B cell (primary cell): Measurements from ENCODE around the gene MRPL34. TPM values are rescaled to one million over a fixed set of nuclear protein-coding genes. Genes with fewer than 3 reads are reported as not detected.

ENCODE experiments used
- ATAC-seq: fragments of 200-7000 bp; cut with Tn5 transposase; one replicate; pipeline ENCODE4 v1.10.0; 2021; ENCODE audit warnings: low read depth, mild to moderate bottlenecking, moderate number of reproducible peaks, moderate library complexity
- CTCF ChIA-PET: fragments of 350-600 bp; sonication (Branson Sonifier 250); formaldehyde crosslinking; loops from one replicate; lab custom pipeline; 2021; ENCODE audit warnings: antibody characterized with exemption, inconsistent platforms; lab: Charles Lee
- POLR2A ChIA-PET: fragments of 350-600 bp; sonication (Branson Sonifier 250); formaldehyde crosslinking; loops from one replicate; lab custom pipeline; 2021; ENCODE audit warnings: antibody characterized with exemption; lab: Charles Lee
- DNase-seq: peaks from one replicate; pipeline ENCODE4 v3.0.0; 2013
- H2AFZ ChIP-seq: 2 replicates; pipeline ENCODE4 v1.6.1; 2012; ENCODE audit warnings: mild to moderate bottlenecking, low read depth, low read length; ENCODE audit not compliant: insufficient read depth, poor library complexity, severe bottlenecking
- H3K27ac ChIP-seq, 2 donors: 1 replicate in 1 of 2; 2 replicates in 1 of 2; pipeline ENCODE4 v1.5.1; 2012 to 2013; ENCODE audit warnings: low read length in 2 of 2, mild to moderate bottlenecking in 2 of 2, moderate library complexity in 1 of 2
- H3K27me3 ChIP-seq, 4 experiments: fragments of 200-600 bp in 1 of 4; sonication (generic) in 1 of 4; replicated peaks in 1 of 4; 1 replicate in 2 of 4; 2 replicates in 2 of 4; pipeline versions ENCODE4 v1.6.1 to v1.7.0; 2013 to 2016; ENCODE audit warnings: low read length in 3 of 4, mild to moderate bottlenecking in 2 of 4, mixed read lengths in 1 of 4, moderate library complexity in 1 of 4; ENCODE audit not compliant: insufficient read depth in 4 of 4, control insufficient read depth in 3 of 4; ENCODE audit errors: control extremely low read depth in 1 of 4
- H3K36me3 ChIP-seq, 2 experiments: replicated peaks in 1 of 2; 1 replicate in 1 of 2; 2 replicates in 1 of 2; pipeline versions ENCODE4 v1.6.1 to v1.7.1; 2013; ENCODE audit warnings: low read length in 1 of 2; ENCODE audit not compliant: insufficient read depth in 2 of 2, control insufficient read depth in 1 of 2; ENCODE audit errors: control extremely low read depth in 1 of 2, extremely low read depth in 1 of 2
- H3K4me1 ChIP-seq, 2 donors: fragments of 200-600 bp in 1 of 2; sonication (generic) in 1 of 2; 1 replicate in 1 of 2; 2 replicates in 1 of 2; pipeline versions ENCODE4 v1.5.1 to v1.6.1; 2013 to 2017; ENCODE audit warnings: low read length in 2 of 2; ENCODE audit not compliant: control insufficient read depth in 2 of 2, insufficient read depth in 2 of 2
- H3K4me2 ChIP-seq: replicated peaks from 2 replicates; pipeline ENCODE3; 2012; ENCODE audit warnings: mild to moderate bottlenecking, low read depth, low read length; ENCODE audit not compliant: poor library complexity, severe bottlenecking
- H3K4me3 ChIP-seq, 5 experiments: fragments of 200-600 bp in 1 of 5; sonication (generic) in 1 of 5; 1 replicate in 3 of 5; 2 replicates in 2 of 5; pipeline versions ENCODE4 v1.5.1 to v1.7.0; 2011 to 2016; ENCODE audit warnings: low read length in 4 of 5, mild to moderate bottlenecking in 4 of 5, low read depth in 2 of 5, control low read depth in 1 of 5, moderate library complexity in 1 of 5; ENCODE audit not compliant: insufficient read depth in 1 of 5; ENCODE audit errors: control extremely low read depth in 1 of 5, extremely low read depth in 1 of 5
- H3K79me2 ChIP-seq: fragments of 200-600 bp; sonication (generic); one replicate; pipeline ENCODE4 v1.6.0; 2016; ENCODE audit warnings: low read length; ENCODE audit not compliant: control insufficient read depth, insufficient read depth
- H3K9ac ChIP-seq: fragments of 200-600 bp; sonication (generic); 2 replicates; pipeline ENCODE4 v1.6.1; 2017; ENCODE audit warnings: mild to moderate bottlenecking, low read length, moderate library complexity
- H3K9me3 ChIP-seq, 3 donors: one replicate each; pipeline versions ENCODE4 v1.6.1 to v1.7.1; 2013; ENCODE audit warnings: low read length in 2 of 3; ENCODE audit not compliant: control insufficient read depth in 2 of 3, insufficient read depth in 1 of 3; ENCODE audit errors: control extremely low read depth in 1 of 3
- H4K20me1 ChIP-seq: 2 replicates; pipeline ENCODE4 v1.6.0; 2012; ENCODE audit warnings: mild to moderate bottlenecking, low read length; ENCODE audit not compliant: insufficient read depth, control insufficient read depth, poor library complexity, severe bottlenecking
- H3K27ac Mint-ChIP-seq: one replicate; pipeline ENCODE4 v1.8.0; 2021; ENCODE audit warnings: mixed read lengths
- H3K27me3 Mint-ChIP-seq: one replicate; pipeline ENCODE4 v1.8.0; 2021; ENCODE audit warnings: mixed read lengths
- H3K4me1 Mint-ChIP-seq: one replicate; pipeline ENCODE4 v1.8.0; 2021; ENCODE audit warnings: mixed read lengths
- H3K4me3 Mint-ChIP-seq: one replicate; pipeline ENCODE4 v1.8.0; 2021; ENCODE audit warnings: mixed read lengths
- H3K9me3 Mint-ChIP-seq: one replicate; pipeline ENCODE4 v1.8.0; 2022; ENCODE audit warnings: mixed read lengths; ENCODE audit not compliant: insufficient read depth
- CTCF ChIP-seq: fragments of 200-600 bp; IDR thresholded peaks from one replicate; pipeline ENCODE4 v1.8.0; 2022; ENCODE audit warnings: antibody characterized with exemption, mild to moderate bottlenecking
- EZH2 ChIP-seq: IDR thresholded peaks from 2 replicates; pipeline ENCODE4 v1.6.1; 2012; ENCODE audit warnings: borderline replicate concordance, low read depth, mild to moderate bottlenecking, moderate library complexity, low read length; ENCODE audit not compliant: insufficient read depth, poor library complexity, severe bottlenecking
- WGBS: methylation state at CpG from one replicate; pipeline ENCODE4 v1.1.5; 2013; ENCODE audit warnings: missing lambda C conversion rate; ENCODE audit not compliant: insufficient coverage; 5-methylcytosine and 5-hydroxymethylcytosine counted together
- intact Hi-C: fragments of 100-400 bp; cut with micrococcal nuclease; formaldehyde crosslinking; loops from one replicate; pipeline ENCODE4 v1.10.0; 2022
- polyA plus RNA-seq: library from polyadenylated mRNA; depleted of rRNA; stranded (reverse); fragments of >200 nt; gene quantifications from 2 replicates; pipeline ENCODE4 v1.2.3, GENCODE V29; 2012
- total RNA-seq, 2 donors: library from RNA; stranded (reverse); fragments of 120-200 nt in 1 of 2; gene quantifications; 1 replicate in 1 of 2; 2 replicates in 1 of 2; pipeline versions ENCODE4 v1.2.3 to v1.2.4, GENCODE V29; 2013 to 2022

The MRPL34 gene
- total and polyA plus RNA-seq, 2 donors (not counting 1 experiment from before 2014, with no cell fraction given), result 16.5 to 45.7 TPM

GRCh38 chr19:17305216-17305516, 506 bp upstream of the MRPL34 start:
- Mint-ChIP-seq H3K4me3 (peak overlapping the region; percentile 91), H3K27me3 (no peaks in the 10 kb centered on the region), H3K4me1 (peaks cover 50% of the 10 kb centered on the region), H3K9me3 (no peaks in the 10 kb centered on the region), H3K27ac (peak overlapping the region; percentile 90)
- WGBS, result 5% methylated on average over 7 of the region's 7 CpGs
- intact Hi-C loops, result loop anchor here (1.0 to 10.0 kb wide), 9 partner anchors 13 to 718 kb away; partner anchors contain the start of genes BABAM1, HAUS8, MYO9B and OCEL1
- H4K20me1 ChIP-seq, result peaks cover 8% of the 10 kb centered on the region
- no peak for TF ChIP-seq EZH2
- no peak for TF ChIP-seq CTCF
- no peak for DNase-seq
- no peaks in the 10 kb centered on the region for H3K27me3 ChIP-seq
- no peak for ATAC-seq
- H3K4me1 ChIP-seq, result peaks cover 33 to 51% of the 10 kb centered on the region in 2 donors
- H3K27ac ChIP-seq, result peak overlapping the region; percentile 37 to 57
- H3K4me2 ChIP-seq, result peak overlapping the region; percentile 96
- H2AFZ ChIP-seq, result peak overlapping the region; percentile 83
- ChIA-PET CTCF (interaction anchor here (0.6 to 2.9 kb wide), 18 partner anchors 11 to 234 kb away, joined by 3 to 18 read pairs (median 4); partner anchors contain the start of genes ANKLE1, ANO8, BABAM1 and USE1), POLR2A (interaction anchor here (0.6 to 1.5 kb wide), 16 partner anchors 13 to 1356 kb away, joined by 3 to 12 read pairs (median 7); partner anchors contain the start of genes BABAM1 and USE1)
- no peaks in the 10 kb centered on the region for H3K36me3 ChIP-seq
- H3K9me3 ChIP-seq, result no peaks in the 10 kb centered on the region
- peaks cover 44% of the 10 kb centered on the region for H3K79me2 ChIP-seq
- no peak overlapping the region for H3K9ac ChIP-seq
- peak overlapping the region in 3 of 5 experiments; percentile 6 to 38 (median 20) for H3K4me3 ChIP-seq

- CTCF ChIA-PET, result interaction anchor here (0.7 to 1.1 kb wide), 4 partner anchors 26 to 859 kb away, joined by 3 to 4 read pairs (median 3); no protein-coding TSS in a partner anchor
Observed at GRCh38 chr19:17306285-17306714, 628 bp downstream of the MRPL34 start.

More at GRCh38 chr19:17306285-17306714, 628 bp downstream of the MRPL34 start:
- Histone ChIP-seq H2AFZ (peak overlapping the region; percentile 83), H3K27me3 (no peaks in the 10 kb centered on the region), H3K9ac (peak overlapping the region; percentile 72), H3K79me2 (peaks cover 55% of the 10 kb centered on the region), H3K27ac (peak overlapping the region; percentile 70 to 71), H3K36me3 (no peaks in the 10 kb centered on the region), H4K20me1 (peaks cover 18% of the 10 kb centered on the region), H3K4me1 (peaks cover 39 to 58% of the 10 kb centered on the region in 2 donors), H3K4me2 (peak overlapping the region; percentile 96), H3K9me3 (no peaks in the 10 kb centered on the region), H3K4me3 (peak overlapping the region; percentile 31 to 74 (median 73))
- TF ChIP-seq CTCF (no peak), EZH2 (no peak)
- POLR2A ChIA-PET, result interaction anchor here (0.7 to 1.5 kb wide), 3 partner anchors 24 to 98 kb away, joined by 3 to 8 read pairs (median 3); partner anchors contain the start of gene ANO8
- DNase-seq (no peak), ATAC-seq (no peak)
- Mint-ChIP-seq H3K4me1 (peaks cover 57% of the 10 kb centered on the region), H3K27me3 (no peaks in the 10 kb centered on the region), H3K27ac (peak overlapping the region; percentile 90), H3K9me3 (no peaks in the 10 kb centered on the region), H3K4me3 (peak overlapping the region; percentile 91)
- 11% methylated on average over 22 of the region's 28 CpGs for WGBS
- intact Hi-C loops, result loop anchor here (5.0 to 10.0 kb wide), 3 partner anchors 411 to 719 kb away; partner anchors contain the start of genes SMIM7 and TMEM38A
